ENCODE results near the gene NINL.
"Not testable (repeated sequence)": the region's sequence is repeated elsewhere in the genome, so short reads cannot be mapped to it uniquely, and the experiment has no call there.

NINL gene

DNA sequence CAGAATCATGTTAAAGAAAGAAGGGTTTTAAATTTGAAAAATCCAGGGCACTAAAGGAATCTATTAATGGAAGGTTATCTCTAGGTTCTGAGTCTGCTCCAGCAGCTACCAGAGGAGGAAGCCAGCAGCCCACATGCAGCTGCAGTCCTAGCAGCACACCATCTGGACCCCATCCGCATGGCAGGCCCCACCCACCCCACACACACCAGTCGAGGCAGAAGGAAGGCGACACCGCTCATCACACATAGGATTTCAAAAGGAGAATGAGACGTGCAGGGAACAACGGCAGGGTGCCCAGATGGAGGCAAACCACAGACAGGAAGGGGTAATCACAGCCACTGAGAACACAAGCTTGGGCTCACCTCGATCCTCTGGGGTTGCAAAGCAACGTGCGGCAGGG, 99.0 kb downstream of the NINL start:
- DNase-seq (ENCODE audit: low read depth in 1 of 2, low spot score in 1 of 2), result no peak

DNA sequence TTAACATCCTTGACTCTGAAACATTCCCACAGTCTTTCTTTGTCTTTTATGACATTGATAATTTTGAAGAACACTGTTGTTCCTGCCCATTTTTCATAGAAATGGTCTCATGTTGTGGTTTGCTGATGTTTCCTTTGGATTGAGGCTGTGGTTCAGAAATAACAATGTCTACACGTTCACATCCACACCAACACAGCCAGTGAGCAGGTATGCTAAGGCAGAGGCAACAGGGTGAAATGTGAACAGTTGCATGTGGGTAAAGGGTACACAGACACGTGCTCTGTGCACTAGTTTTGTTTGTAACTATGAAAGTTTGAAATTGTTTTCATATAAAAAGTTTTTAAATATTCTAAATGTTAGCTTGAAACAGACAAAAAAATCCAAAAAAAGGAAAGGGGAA, 99.5 kb downstream of the NINL start:
- no peak for DNase-seq (ENCODE audit: low read depth in 1 of 2, low spot score in 1 of 2)

DNA sequence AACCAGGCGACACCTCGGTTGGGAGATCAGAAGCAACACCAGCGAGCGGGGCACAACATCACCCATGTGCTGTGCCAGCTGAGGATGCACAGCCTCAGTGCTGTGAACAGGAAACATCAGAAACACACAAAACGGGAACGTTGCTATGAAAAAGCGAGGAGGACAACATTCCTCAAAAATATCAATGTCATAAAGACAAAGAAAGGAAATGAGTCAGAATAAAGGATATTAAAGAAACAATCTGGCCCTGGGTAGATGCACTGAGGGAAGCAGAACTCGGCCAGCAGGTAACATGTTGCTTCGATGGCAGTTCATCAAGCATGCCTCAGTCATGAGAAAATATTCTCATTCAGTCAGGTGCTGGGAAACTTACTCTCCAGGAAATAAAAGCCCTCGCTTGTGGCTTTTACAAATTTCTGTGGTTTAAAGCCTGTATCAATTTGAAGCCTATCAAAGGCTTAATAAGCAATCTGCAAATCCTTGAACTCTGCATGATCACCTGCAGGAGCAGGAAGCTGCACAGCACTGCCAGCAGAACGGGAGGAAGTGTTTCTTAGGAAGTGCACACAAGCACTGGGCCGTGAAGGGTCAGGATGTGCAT, 100.3 kb downstream of the NINL start:
- no peak for DNase-seq (ENCODE audit: low read depth in 1 of 2, low spot score in 1 of 2)

DNA sequence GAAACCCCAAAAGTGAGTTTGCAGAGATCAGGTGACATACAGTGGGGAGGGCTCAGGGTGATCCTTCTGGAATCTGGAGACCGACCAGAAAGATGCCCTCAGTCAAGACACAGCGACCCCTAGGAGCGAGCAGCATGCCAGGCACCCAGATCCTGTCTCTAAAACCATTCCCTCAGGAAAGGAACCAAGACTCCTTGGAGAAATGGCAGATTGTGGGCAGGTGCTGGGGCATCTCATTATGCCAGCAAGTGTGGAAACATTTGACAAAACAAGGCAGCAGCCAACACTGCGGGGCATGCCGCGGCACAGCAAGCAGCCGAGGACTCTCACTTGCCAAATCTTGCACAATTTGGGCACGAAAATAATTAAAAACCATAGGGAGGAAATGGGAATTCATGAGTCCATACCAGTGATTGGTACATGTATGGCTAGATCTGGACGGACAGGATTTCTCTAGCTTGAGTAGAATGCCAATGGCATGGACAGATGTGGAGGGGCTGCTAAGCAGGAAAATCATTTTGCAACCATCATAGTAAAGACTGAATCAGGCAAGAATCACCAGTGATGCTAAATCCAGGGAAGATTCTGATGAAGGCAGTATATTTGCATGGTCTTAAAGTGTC, 101.0 kb downstream of the NINL start:
- DNase-seq (ENCODE audit: low read depth in 1 of 2, low spot score in 1 of 2), result no peak

DNA sequence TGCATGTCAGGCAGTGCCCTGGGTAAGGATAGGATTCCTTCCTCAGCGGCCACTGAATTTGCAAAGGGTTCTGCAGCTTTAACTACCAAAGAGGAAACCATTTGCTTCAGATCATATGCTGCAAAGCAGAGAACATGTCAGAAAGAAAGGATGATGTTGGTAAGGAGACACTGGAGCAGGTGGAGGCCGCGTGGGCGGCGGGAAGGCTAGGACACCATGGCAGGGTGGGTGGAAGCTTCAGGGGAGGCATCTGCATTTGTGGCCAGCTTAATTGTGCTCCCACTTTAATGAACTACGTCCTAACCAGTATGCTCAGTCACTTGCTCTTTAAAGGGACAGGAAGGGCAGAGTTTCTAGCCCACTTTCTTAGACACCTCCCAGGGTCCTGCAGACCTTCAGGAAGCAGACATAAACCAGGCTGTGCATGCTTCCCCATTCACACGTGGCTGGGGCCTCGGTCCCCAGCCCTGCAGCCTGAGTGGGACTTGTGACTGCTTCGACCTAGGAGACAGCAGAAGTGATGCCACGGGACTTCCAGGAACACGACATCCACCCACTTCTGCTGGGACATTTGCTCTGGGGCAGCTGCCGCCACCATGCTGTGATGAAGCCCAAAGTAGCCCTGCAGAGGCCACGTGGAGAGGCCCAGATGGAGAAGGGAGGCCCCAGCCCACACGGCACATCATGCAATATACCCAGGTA, 101.7 kb downstream of the NINL start:
- DNase-seq (ENCODE audit: low read depth in 1 of 2, low spot score in 1 of 2), result no peak

DNA sequence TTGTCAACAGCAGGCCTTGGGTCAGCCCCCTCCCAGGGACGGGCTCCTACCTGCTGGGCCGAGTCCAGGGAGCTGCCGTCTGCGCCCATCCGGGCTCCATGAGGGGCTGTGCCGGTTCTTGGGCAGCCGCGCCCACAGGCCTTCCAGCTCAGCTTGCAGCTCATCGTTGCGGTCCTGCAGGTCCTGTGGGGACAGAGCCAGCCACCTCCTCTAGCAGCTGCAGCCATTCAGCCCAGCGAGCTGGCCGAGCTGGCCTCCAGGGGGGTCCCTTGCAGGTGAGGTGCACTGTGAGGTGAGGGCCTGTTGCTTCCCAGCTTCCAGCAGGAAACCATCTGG, 103.4 kb downstream of the NINL start:
- no peak for DNase-seq (ENCODE audit: low read depth in 1 of 2, low spot score in 1 of 2)

DNA sequence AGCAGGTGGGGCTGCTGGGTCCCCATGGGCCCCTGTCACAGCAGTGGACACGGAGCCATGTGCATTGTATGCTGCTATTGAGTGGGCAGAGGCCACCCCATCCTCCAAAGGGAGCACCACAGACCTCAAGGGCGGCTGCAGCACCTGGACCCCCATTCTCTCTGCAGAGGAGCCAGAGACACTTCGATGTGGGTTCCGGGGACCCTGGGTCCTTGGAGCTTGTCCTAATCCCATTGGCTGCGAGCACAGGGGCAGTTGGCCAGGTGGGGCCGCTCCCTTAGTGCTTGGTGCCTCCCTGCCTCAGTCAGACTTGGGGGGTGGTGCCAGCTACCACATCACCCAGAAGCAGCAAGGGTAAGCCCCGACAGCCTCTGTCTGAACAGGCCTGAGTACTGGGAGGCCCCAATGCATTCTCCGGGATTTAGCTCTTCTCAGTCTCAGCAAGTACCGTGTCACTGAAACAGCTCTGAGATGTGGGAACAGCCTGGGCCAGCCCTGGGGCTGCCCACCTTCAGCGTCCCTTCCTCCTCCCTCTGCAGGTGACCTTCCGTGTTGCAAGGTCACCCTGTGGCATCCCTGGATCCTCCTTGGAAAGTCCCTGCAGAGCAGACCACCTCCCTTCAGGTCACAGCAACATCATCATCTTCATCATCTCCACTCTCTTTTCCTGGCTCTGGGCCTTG, 104.0 kb downstream of the NINL start:
- no peak for DNase-seq (ENCODE audit: low read depth in 1 of 2, low spot score in 1 of 2)

DNA sequence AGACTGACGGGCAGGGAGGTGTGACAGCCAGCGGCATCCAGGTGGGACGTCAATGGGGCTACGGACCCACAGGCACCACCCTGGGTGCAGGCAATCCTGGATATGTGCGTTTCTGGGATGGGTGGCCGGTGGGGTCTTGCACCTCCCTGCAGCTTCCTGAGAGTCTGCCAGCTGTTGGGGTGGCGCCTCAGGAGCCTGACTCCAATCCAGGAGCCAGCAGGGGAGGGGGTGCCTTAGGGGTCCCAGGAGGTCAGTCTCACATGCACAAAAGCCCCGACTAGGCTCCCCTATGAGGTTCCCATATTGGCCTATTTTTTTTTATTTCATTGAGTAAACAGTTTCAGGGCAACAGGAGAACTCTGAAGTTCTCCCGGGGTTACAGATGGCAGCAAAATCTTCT, 104.5 kb downstream of the NINL start:
- no peak for DNase-seq (ENCODE audit: low read depth in 1 of 2, low spot score in 1 of 2)

DNA sequence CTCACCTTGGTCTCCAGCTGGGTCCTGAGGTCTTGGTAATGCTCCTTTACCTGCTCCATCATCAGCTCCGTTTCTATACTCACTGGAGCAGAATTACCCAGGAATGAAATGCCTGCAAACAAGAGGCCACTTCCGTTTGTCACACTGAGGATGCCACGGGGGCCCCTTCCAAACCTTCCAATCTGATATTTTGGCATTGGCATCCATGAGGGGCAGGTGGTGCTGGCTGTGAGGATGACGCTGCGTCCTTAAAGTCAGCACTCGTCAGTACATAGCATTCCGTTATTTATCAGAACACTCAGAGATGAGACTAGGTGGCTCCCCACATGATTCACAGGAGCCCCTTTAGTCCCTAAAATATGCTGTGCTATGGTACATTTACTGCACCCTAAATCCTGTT, 105.2 kb downstream of the NINL start:
- no peak for DNase-seq (ENCODE audit: low read depth in 1 of 2, low spot score in 1 of 2)

DNA sequence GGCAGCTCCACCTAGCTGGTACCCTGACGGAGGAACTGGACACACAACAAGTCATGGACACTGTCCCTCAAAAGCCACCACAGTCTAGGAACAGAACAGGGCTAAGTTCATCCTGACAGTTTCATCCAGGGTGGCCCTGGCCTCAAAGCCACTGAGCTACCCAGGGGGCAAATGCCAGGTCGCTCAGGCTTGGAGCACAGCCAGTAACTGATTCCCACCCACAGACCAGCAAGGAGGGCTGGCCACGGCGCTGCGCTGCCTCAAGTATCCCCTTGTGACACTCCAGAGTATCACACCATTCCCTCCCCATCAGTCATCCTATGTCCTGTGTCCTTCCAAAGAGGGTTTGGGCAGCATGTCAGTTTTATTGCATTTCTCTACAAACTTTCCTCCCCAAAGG, 105.7 kb downstream of the NINL start:
- no peak for DNase-seq (ENCODE audit: low read depth in 1 of 2, low spot score in 1 of 2)

DNA sequence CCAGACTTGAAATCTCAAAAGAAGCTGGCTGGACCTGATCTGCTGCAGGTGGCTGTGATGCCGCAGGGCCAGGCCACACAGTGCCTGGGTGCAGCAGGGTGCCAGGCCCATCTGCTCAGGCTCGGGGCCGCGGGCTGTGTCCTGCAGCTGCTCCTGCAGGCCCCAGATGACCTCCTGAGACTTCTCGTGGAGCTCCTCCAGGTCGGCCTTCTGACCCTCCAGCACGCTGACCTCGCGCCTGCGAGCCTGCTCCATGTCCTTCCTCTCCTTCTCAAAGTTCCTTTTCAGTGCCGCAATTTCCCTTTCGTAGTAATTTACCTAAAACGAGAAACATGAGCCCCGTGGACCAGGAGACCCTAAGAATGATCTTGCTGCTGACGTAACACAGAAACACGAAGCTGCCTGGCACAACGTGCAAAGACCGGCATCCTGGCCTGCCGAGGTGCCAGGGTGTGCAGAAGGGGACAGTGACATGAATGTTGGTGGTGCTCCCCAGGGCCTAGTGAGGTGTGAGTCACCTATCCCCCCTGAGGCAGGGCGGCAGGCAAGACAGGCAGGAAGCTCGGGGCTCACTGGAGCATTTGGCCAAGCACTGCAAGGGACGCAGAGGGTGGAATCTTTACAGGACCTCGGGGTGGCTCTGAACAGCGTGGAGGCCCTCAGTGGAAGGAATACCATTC, 106.3 kb downstream of the NINL start:
- DNase-seq (ENCODE audit: low read depth in 1 of 2, low spot score in 1 of 2), result no peak

DNA sequence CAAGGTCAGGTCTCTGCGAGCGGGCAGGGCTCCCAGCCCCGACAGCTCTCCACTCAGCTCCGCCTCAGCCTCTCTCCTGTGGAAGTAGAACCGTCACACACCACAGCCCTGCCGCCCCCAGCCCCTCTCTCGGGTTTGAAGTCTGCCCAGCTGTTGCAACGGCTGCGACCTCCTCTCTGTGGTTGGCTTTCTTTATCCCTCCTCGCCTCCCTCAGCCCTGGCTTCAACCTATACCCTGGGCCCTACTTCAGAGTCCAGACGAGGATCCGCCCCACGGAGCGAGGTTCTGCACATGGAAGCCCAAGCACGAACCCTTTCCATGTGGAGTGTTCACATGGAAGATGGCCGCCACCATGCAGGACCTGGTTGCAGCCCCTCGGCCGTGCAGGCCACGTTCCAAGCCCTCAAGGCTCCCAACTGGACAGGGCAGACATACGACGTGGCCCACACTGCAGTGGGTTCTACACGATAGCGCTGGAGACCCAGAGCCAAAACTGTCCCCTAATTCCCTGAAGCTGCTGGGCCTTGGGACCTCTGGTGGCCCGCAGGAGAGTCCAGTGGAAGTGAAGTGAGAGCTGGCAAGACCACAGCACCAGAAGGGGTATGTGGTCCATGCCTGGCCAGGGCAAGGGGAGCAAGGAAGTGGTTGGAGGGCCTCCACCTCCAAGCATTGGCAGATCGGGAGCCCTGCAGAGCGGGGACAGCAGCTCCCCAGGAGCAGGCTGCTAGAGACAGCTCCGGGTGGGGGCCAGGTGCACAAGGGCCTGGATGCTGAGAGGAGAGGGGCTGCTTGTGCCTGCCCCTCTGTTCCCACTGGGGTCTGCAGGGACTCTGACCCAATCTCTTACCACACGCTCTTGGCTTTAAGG, 108.1 kb downstream of the NINL start:
- DNase-seq (ENCODE audit: low read depth in 1 of 2, low spot score in 1 of 2), result no peak

DNA sequence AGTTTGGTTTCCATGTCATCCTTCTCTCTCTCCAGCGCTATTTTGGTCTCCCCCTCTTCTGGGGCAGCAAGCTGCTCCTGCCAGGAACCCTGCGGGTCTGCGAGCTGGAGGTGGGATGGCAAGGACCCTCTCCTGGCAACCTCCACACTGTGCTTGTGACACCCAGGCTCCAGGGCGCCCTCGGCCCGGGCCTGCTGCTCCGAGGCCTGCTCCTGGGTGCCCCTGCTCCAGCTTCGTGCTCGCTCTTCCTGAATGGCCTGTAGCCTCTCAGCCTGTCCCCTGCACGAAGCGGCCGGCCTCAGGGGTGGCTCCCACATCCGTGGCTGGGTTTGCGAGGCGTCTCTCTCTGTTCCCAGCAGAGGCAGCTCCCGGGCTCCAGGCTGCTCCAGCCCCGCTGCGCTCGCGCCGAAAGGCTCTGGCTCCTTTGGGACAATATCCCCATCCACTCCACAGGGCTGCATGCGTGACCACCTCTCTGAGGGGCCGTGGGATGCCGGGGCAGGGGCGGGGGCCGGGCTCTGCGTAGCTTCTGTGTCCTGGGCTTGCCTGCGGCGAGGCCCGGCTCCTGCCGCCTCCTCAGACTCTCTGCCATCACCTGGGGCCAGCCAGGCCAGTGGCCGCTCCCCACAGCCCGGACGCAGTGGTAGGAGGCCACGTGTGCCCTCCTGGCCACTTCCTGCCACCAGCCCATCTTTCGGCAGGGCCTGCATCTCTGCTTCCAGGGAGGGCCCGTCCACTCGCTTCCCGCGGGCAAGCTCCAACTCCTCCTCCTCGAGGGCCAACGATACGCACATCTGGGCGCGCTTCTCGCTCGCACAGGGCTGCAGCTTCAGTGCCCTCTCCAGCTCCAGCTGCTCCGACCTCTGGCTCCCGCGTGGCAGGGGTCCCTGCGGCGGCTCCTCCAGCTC, 109.0 kb downstream of the NINL start:
- DNase-seq (ENCODE audit: low read depth in 1 of 2, low spot score in 1 of 2), result no peak

DNA sequence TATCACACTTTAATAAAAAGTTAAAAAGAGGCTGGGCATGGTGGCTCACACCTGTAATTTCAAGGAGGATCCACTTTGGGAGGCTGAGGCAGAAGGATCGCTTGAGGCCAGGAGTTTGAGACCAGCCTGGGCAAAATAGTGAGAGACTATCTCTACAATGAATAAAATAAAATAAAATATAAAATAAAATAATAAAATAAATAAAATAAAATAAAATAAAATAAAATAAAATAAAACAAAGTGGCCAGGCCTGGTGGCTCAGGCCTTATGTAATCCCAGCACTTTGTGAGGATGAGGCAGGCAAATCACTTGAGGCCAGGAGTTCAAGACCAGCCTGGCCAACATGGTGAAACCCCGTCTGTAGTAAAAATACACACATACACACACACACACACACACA, 112.0 kb downstream of the NINL start:
- DNase-seq (ENCODE audit: low read depth in 1 of 2, low spot score in 1 of 2), result not testable (repeated sequence)

DNA sequence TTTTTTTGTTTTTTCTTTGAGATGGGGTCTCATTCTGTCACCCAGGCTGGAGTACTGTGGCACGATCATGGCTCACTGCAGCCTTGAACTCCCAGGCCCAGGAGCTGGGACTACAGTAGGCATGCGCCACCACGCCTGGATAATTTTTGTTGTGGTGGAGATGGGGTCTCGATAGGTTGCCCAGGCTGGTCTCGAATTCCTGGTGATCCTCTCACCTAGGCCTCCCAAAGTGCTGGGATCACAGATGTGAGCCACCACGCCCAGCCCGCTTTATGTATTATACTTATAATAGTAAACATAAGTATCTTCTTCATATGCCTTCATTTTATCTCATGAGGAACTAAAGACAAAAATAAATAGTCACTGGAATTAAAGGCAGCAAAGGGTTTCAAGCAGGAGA, 114.3 kb downstream of the NINL start:
- DNase-seq (ENCODE audit: low read depth in 1 of 2, low spot score in 1 of 2), result no peak

DNA sequence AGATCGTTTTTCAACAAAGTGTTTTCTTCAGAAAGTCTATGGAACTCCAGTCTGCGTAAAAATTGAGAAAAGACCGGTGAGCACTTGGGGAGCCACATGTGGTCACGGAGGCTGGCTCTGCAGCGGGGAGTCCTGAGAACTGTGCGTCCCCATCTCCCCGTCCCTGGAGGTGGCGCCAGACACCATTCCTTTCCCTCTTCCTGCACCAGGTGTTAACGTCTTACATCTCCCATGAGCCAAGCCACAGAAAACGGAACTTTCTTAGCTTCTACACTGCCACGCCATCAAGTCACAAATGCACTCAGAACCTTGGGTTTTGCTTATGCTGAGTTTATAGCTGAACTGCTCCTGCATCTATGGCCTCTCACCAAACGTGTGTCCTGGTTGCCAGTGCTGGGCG, 115.3 kb downstream of the NINL start:
- no peak for DNase-seq (ENCODE audit: low read depth in 1 of 2, low spot score in 1 of 2)

DNA sequence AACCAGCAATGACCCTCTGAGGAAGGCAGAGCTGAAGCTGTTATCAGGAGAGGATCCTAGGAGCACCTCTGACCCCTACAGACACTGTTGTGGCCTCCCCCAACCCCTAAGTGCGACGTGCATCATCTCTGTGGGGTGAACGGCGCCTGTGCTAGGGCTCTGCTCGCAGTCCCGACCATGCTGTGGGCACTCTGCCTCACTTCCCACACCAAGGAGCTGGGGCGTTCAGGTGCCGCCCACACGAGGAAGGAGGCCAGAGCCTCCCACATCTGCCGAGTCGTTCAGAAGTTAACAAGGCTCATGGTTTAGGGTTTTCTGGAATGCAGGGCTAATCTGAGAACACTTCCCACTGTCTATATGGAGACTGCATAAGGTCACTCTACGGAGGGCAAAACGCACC, 115.8 kb downstream of the NINL start:
- DNase-seq (ENCODE audit: low read depth in 1 of 2, low spot score in 1 of 2), result no peak

DNA sequence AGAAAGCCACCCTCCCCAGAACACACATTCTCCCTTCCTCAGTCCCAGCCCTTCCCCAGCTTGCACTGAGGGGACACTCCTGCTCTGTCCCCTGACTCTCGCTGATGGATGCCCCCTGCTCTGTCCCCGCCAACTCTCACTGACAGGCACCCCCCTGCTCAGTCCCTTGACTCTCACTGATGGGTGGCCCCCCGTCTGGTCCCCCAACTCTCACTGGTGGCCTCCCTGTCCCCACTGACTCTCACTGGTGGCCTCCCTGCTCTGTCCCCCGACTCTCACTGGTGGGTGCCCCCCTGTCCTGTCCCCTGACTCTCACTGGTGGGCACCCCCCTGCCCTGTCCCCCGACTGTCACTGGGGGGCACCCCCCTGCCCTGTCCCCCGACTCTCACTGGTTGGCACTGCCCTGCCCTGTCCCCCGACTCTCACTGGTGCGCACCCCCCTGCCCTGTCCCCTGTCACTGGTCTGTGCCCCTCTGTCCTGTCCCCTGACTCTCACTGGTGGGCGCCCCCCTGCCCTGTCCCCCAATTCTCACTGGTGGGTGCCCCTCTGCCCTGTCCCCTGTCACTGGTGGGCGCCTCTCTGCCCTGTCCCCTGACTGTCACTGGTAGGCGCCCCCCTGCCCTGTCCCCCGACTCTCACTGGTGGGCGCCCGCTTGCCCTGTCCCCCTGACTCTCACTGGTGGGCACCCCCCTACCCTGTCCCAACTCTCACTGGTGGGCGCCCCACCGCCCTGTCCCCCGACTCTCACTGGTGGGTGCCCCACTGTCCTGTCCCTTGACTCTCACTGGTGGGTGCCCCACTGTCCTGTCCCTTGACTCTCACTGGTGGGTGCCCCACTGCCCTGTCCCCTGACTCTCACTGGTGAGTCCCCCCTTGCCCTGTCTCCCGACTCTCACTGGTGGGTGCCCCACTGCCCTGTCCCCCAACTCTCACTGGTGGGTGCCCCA, 116.9 kb downstream of the NINL start:
- DNase-seq (ENCODE audit: low read depth in 1 of 2, low spot score in 1 of 2), result no peak

DNA sequence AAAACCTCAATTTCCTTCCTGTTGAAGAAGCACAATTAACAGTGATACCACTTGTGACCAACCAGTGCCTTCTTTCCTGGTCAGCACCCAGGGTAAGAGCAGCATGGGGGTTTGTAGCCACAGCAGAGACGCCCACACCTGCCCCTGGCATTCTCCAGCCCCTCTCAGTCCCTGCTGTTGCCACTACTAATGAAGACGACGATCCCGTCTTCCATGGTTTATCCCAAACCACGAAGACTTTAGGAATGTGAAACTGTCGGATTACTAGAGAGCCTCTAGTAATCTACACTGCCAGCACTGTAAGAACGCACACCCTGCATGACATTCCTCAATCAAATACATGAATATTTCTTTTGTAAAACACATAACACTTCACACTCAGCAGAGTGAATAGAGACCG, 117.9 kb downstream of the NINL start:
- DNase-seq (ENCODE audit: low read depth in 1 of 2, low spot score in 1 of 2), result no peak
